ENCODE measurements around the gene KIZ.

Gene KIZ

GRCh38 chr20:21288587-21289370 lies 162.9 kb downstream of the KIZ start:
- Histone ChIP-seq H3K4ac (ENCODE audit: low read depth in 1 of 2, low read length in 2 of 2) (no peak overlapping the region), H3K9me3 (ENCODE audit: control insufficient read depth, low read length) (peaks cover 6% of the 10 kb centered on the region), H3K36me3 (ENCODE audit: control insufficient read depth in 1 of 2, insufficient read depth in 2 of 2, low read depth in 1 of 2, low read length in 2 of 2) (no peaks in the 10 kb centered on the region), H2BK12ac (ENCODE audit: low read length in 2 of 2) (no peak overlapping the region), H3K4me1 (ENCODE audit: control insufficient read depth, insufficient read depth, low read depth, low read length) (no peaks in the 10 kb centered on the region), H3K27ac (ENCODE audit: low read length, poor library complexity, severe bottlenecking) (no peak overlapping the region), H2BK5ac (ENCODE audit: low read depth, low read length, poor library complexity, severe bottlenecking) (no peak overlapping the region), H2AK5ac (ENCODE audit: low read length, severe bottlenecking) (no peak overlapping the region), H2AFZ (ENCODE audit: low read depth, low read length) (no peak overlapping the region), H4K91ac (ENCODE audit: low read length) (no peak overlapping the region), H4K8ac (ENCODE audit: low read length) (no peak overlapping the region), H3K4me2 (ENCODE audit: low read length, poor library complexity, severe bottlenecking) (no peak overlapping the region), H3K18ac (ENCODE audit: low read depth in 1 of 2, low read length in 2 of 2) (no peak overlapping the region), H3K9ac (ENCODE audit: low read length) (no peak overlapping the region), H2BK15ac (ENCODE audit: low read depth, poor library complexity, severe bottlenecking) (no peak overlapping the region), H3K27me3 (ENCODE audit: control insufficient read depth in 1 of 2, insufficient read depth in 1 of 2, low read length in 2 of 2) (peaks cover 0 to 3% of the 10 kb centered on the region in 2 experiments), H3K4me3 (ENCODE audit: insufficient read depth in 1 of 2, low read depth in 1 of 2, low read length in 2 of 2) (no peak overlapping the region), H3K79me1 (replicated peaks; ENCODE audit: low read length, poor library complexity, severe bottlenecking) (no peaks in the 10 kb centered on the region), H3K23ac (ENCODE audit: low read length in 2 of 2) (no peak overlapping the region), H3K14ac (ENCODE audit: low read length in 2 of 2) (no peak overlapping the region), H2BK120ac (ENCODE audit: low read depth, low read length) (no peak overlapping the region)
- WGBS = 79% methylated on average over 14 of the region's 14 CpGs
- no peak for DNase-seq

DNA sequence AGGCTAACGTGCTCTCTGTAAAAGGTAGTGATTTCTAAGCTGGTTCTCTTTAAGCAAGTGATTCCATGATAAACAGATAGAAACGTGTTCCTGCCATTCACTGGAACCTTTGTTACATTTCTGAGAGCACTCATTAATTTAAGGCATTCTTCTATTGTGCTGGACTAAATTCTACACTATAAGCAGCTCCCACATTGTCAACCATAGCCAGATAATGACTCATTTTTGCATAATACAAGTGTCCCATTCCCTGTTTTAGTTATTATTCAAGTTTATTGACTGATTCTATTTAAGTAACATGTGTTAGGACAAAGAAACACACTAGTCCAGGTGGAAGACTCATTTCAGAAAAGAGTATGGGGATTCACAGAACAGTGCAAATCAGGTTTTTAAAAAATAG lies 163.8 kb downstream of the KIZ start:
- H3K18ac ChIP-seq (ENCODE audit: low read depth in 1 of 2, low read length in 2 of 2) = no peak overlapping the region
- H2BK5ac ChIP-seq (ENCODE audit: low read depth, low read length, poor library complexity, severe bottlenecking) = no peak overlapping the region
- no peaks in the 10 kb centered on the region for H3K36me3 ChIP-seq (ENCODE audit: control insufficient read depth in 1 of 2, insufficient read depth in 2 of 2, low read depth in 1 of 2, low read length in 2 of 2)
- no peak overlapping the region for H3K23ac ChIP-seq (ENCODE audit: low read length in 2 of 2)
- no peak overlapping the region for H2BK120ac ChIP-seq (ENCODE audit: low read depth, low read length)
- H4K8ac ChIP-seq (ENCODE audit: low read length) = no peak overlapping the region
- no peak overlapping the region for H4K91ac ChIP-seq (ENCODE audit: low read length)
- no peak overlapping the region for H2BK12ac ChIP-seq (ENCODE audit: low read length in 2 of 2)
- H3K4me1 ChIP-seq (ENCODE audit: control insufficient read depth, insufficient read depth, low read depth, low read length) = no peaks in the 10 kb centered on the region
- no peak overlapping the region for H3K9ac ChIP-seq (ENCODE audit: low read length)
- H3K4me2 ChIP-seq (ENCODE audit: low read length, poor library complexity, severe bottlenecking) = no peak overlapping the region
- H3K4ac ChIP-seq (ENCODE audit: low read depth in 1 of 2, low read length in 2 of 2) = no peak overlapping the region
- H2AK5ac ChIP-seq (ENCODE audit: low read length, severe bottlenecking) = no peak overlapping the region
- peaks cover 6% of the 10 kb centered on the region for H3K9me3 ChIP-seq (ENCODE audit: control insufficient read depth, low read length)
- no peak overlapping the region for H3K14ac ChIP-seq (ENCODE audit: low read length in 2 of 2)
- no peak overlapping the region for H3K27ac ChIP-seq (ENCODE audit: low read length, poor library complexity, severe bottlenecking)
- WGBS = 67% methylated on average over 1 of the region's 2 CpGs
- no peak overlapping the region for H2BK15ac ChIP-seq (ENCODE audit: low read depth, poor library complexity, severe bottlenecking)
- no peaks in the 10 kb centered on the region for H3K79me1 ChIP-seq (replicated peaks; ENCODE audit: low read length, poor library complexity, severe bottlenecking)
- DNase-seq = no peak
- peaks cover 0 to 7% of the 10 kb centered on the region in 2 experiments for H3K27me3 ChIP-seq (ENCODE audit: control insufficient read depth in 1 of 2, insufficient read depth in 1 of 2, low read length in 2 of 2)
- no peak overlapping the region for H3K4me3 ChIP-seq (ENCODE audit: insufficient read depth in 1 of 2, low read depth in 1 of 2, low read length in 2 of 2)
- H2AFZ ChIP-seq (ENCODE audit: low read depth, low read length) = no peak overlapping the region

GRCh38 chr20:21291026-21291425 lies 165.1 kb downstream of the KIZ start:
- H4K91ac ChIP-seq (ENCODE audit: low read length) = no peak overlapping the region
- no peak overlapping the region for H2BK12ac ChIP-seq (ENCODE audit: low read length in 2 of 2)
- H2AK5ac ChIP-seq (ENCODE audit: low read length, severe bottlenecking) = no peak overlapping the region
- H2AFZ ChIP-seq (ENCODE audit: low read depth, low read length) = no peak overlapping the region
- H3K14ac ChIP-seq (ENCODE audit: low read length in 2 of 2) = no peak overlapping the region
- peaks cover 0 to 12% of the 10 kb centered on the region in 2 experiments for H3K27me3 ChIP-seq (ENCODE audit: control insufficient read depth in 1 of 2, insufficient read depth in 1 of 2, low read length in 2 of 2)
- DNase-seq = no peak
- H3K9me3 ChIP-seq (ENCODE audit: control insufficient read depth, low read length) = peaks cover 2% of the 10 kb centered on the region
- no peak overlapping the region for H4K8ac ChIP-seq (ENCODE audit: low read length)
- H3K27ac ChIP-seq (ENCODE audit: low read length, poor library complexity, severe bottlenecking) = no peak overlapping the region
- H3K9ac ChIP-seq (ENCODE audit: low read length) = no peak overlapping the region
- no peak overlapping the region for H2BK5ac ChIP-seq (ENCODE audit: low read depth, low read length, poor library complexity, severe bottlenecking)
- H3K36me3 ChIP-seq (ENCODE audit: control insufficient read depth in 1 of 2, insufficient read depth in 2 of 2, low read depth in 1 of 2, low read length in 2 of 2) = no peaks in the 10 kb centered on the region
- H3K4me1 ChIP-seq (ENCODE audit: control insufficient read depth, insufficient read depth, low read depth, low read length) = no peaks in the 10 kb centered on the region
- H3K4ac ChIP-seq (ENCODE audit: low read depth in 1 of 2, low read length in 2 of 2) = no peak overlapping the region
- H3K23ac ChIP-seq (ENCODE audit: low read length in 2 of 2) = no peak overlapping the region
- no peak overlapping the region for H3K18ac ChIP-seq (ENCODE audit: low read depth in 1 of 2, low read length in 2 of 2)
- no peak overlapping the region for H2BK120ac ChIP-seq (ENCODE audit: low read depth, low read length)
- H2BK15ac ChIP-seq (ENCODE audit: low read depth, poor library complexity, severe bottlenecking) = no peak overlapping the region
- no peaks in the 10 kb centered on the region for H3K79me1 ChIP-seq (replicated peaks; ENCODE audit: low read length, poor library complexity, severe bottlenecking)
- H3K4me2 ChIP-seq (ENCODE audit: low read length, poor library complexity, severe bottlenecking) = no peak overlapping the region
- WGBS = 89% methylated on average over 1 of the region's 2 CpGs
- no peak overlapping the region for H3K4me3 ChIP-seq (ENCODE audit: insufficient read depth in 1 of 2, low read depth in 1 of 2, low read length in 2 of 2)

- Histone ChIP-seq H3K23ac (ENCODE audit: low read length in 2 of 2) (no peak overlapping the region), H2BK12ac (ENCODE audit: low read length in 2 of 2) (no peak overlapping the region), H3K9ac (ENCODE audit: low read length) (no peak overlapping the region), H3K27me3 (ENCODE audit: control insufficient read depth in 1 of 2, insufficient read depth in 1 of 2, low read length in 2 of 2) (peaks cover 0 to 19% of the 10 kb centered on the region in 2 experiments), H2AK5ac (ENCODE audit: low read length, severe bottlenecking) (no peak overlapping the region), H2BK5ac (ENCODE audit: low read depth, low read length, poor library complexity, severe bottlenecking) (no peak overlapping the region), H2BK120ac (ENCODE audit: low read depth, low read length) (no peak overlapping the region), H3K4ac (ENCODE audit: low read depth in 1 of 2, low read length in 2 of 2) (no peak overlapping the region), H4K8ac (ENCODE audit: low read length) (no peak overlapping the region), H2BK15ac (ENCODE audit: low read depth, poor library complexity, severe bottlenecking) (no peak overlapping the region), H3K79me1 (replicated peaks; ENCODE audit: low read length, poor library complexity, severe bottlenecking) (no peaks in the 10 kb centered on the region), H3K36me3 (ENCODE audit: control insufficient read depth in 1 of 2, insufficient read depth in 2 of 2, low read depth in 1 of 2, low read length in 2 of 2) (no peaks in the 10 kb centered on the region), H3K4me3 (ENCODE audit: insufficient read depth in 1 of 2, low read depth in 1 of 2, low read length in 2 of 2) (no peak overlapping the region), H3K4me1 (ENCODE audit: control insufficient read depth, insufficient read depth, low read depth, low read length) (no peaks in the 10 kb centered on the region), H3K9me3 (ENCODE audit: control insufficient read depth, low read length) (no peaks in the 10 kb centered on the region), H3K18ac (ENCODE audit: low read depth in 1 of 2, low read length in 2 of 2) (no peak overlapping the region), H2AFZ (ENCODE audit: low read depth, low read length) (no peak overlapping the region), H3K14ac (ENCODE audit: low read length in 2 of 2) (no peak overlapping the region), H4K91ac (ENCODE audit: low read length) (no peak overlapping the region), H3K4me2 (ENCODE audit: low read length, poor library complexity, severe bottlenecking) (no peak overlapping the region), H3K27ac (ENCODE audit: low read length, poor library complexity, severe bottlenecking) (no peak overlapping the region)
- WGBS = 77% methylated on average over 5 of the region's 5 CpGs
- DNase-seq = no peak
These were observed 168.9 kb downstream of the KIZ start for GRCh38 chr20:21294755-21295154.

Measured in mesenchymal stem cell (in vitro differentiated cells and primary cell).